Hepatocyte (in vitro differentiated cells): Measurements from ENCODE around the gene THAP9. TPM values are rescaled to one million over a fixed set of nuclear protein-coding genes. Genes with fewer than 3 reads are reported as not detected.
A peak's percentile ranks its signal among the peaks of the same experiment; 100 is the strongest.

Source experiments
- DNase-seq: peaks from one replicate; pipeline ENCODE4 v3.0.0-alpha.2; 2016; ENCODE audit warnings: low spot score
- H2AFZ ChIP-seq: fragments of 200-600 bp; sonication (generic); 2 replicates; pipeline ENCODE4 v1.6.0; 2016; ENCODE audit warnings: antibody characterized with exemption, mild to moderate bottlenecking
- H3K27ac ChIP-seq: fragments of 200-600 bp; sonication (generic); 2 replicates; pipeline ENCODE4 v1.5.1; 2016; ENCODE audit warnings: mild to moderate bottlenecking
- H3K27me3 ChIP-seq: fragments of 200-600 bp; sonication (generic); 2 replicates; pipeline ENCODE4 v1.6.1; 2016
- H3K36me3 ChIP-seq: fragments of 200-600 bp; sonication (generic); replicated peaks from 2 replicates; pipeline ENCODE4 v1.5.1; 2016; ENCODE audit warnings: low read depth; ENCODE audit not compliant: insufficient read depth
- H3K4me1 ChIP-seq: fragments of 200-600 bp; sonication (generic); 2 replicates; pipeline ENCODE4 v1.5.1; 2016; ENCODE audit warnings: mild to moderate bottlenecking, moderate library complexity; ENCODE audit not compliant: insufficient read depth
- H3K4me2 ChIP-seq: fragments of 200-600 bp; sonication (generic); 2 replicates; pipeline ENCODE4 v1.6.0; 2016
- H3K4me3 ChIP-seq: fragments of 200-600 bp; sonication (generic); 2 replicates; pipeline ENCODE4 v1.5.1; 2016; ENCODE audit warnings: mild to moderate bottlenecking
- H3K79me2 ChIP-seq: fragments of 200-600 bp; sonication (generic); 2 replicates; pipeline ENCODE4 v1.6.0; 2017; ENCODE audit warnings: mild to moderate bottlenecking
- H3K9me2 ChIP-seq: fragments of 200-600 bp; sonication (generic); replicated peaks from 2 replicates; pipeline ENCODE4 v1.6.0; 2017; ENCODE audit warnings: mild to moderate bottlenecking; ENCODE audit not compliant: insufficient read depth
- H3K9me3 ChIP-seq: fragments of 200-600 bp; sonication (generic); 2 replicates; pipeline ENCODE4 v1.5.1; 2016; ENCODE audit warnings: low read depth, mild to moderate bottlenecking
- H4K20me1 ChIP-seq: fragments of 200-600 bp; sonication (generic); 2 replicates; pipeline ENCODE4 v1.6.0; 2016; ENCODE audit warnings: mild to moderate bottlenecking; ENCODE audit not compliant: insufficient read depth, poor library complexity, severe bottlenecking
- EZH2 ChIP-seq: fragments of 200-600 bp; sonication (generic); IDR thresholded peaks from 2 replicates; pipeline ENCODE4 v1.6.1; 2016; ENCODE audit warnings: antibody characterized with exemption, mild to moderate bottlenecking, borderline replicate concordance
- EZH2phosphoT487 ChIP-seq: fragments of 200-600 bp; sonication (generic); IDR thresholded peaks from one replicate; pipeline ENCODE4 v1.6.1; 2018; ENCODE audit warnings: antibody characterized with exemption, mild to moderate bottlenecking, low read depth, moderate library complexity; ENCODE audit not compliant: unreplicated experiment, severe bottlenecking
- WGBS: methylation state at CpG from one replicate; pipeline ENCODE4 v1.1.6; 2016; ENCODE audit warnings: low lambda C conversion rate; ENCODE audit errors: missing lambda C conversion rate; 5-methylcytosine and 5-hydroxymethylcytosine counted together
- polyA plus RNA-seq: library from polyadenylated mRNA; unstranded; fragments of >200 nt; fragmentation: Nextera tagmentation; extraction: Ambion mirVana; gene quantifications from 2 replicates; pipeline ENCODE4 v1.2.1, GENCODE V29; 2016
- total RNA-seq: library from RNA; depleted of rRNA; stranded (reverse); fragments of >200 nt; gene quantifications from 2 replicates; pipeline ENCODE4 v1.2.3, GENCODE V29; 2014
- TF ChIP-seq, protein P1 (sequence below): fragments of 200-600 bp; sonication (generic); IDR thresholded peaks from 2 replicates; pipeline ENCODE4 v1.5.1; 2016; ENCODE audit warnings: antibody characterized with exemption, mild to moderate bottlenecking; ENCODE audit not compliant: poor library complexity

Gene THAP9
- total and polyA plus RNA-seq, 2 experiments from 2014 or later = 2.1 to 12.5 TPM

DNA sequence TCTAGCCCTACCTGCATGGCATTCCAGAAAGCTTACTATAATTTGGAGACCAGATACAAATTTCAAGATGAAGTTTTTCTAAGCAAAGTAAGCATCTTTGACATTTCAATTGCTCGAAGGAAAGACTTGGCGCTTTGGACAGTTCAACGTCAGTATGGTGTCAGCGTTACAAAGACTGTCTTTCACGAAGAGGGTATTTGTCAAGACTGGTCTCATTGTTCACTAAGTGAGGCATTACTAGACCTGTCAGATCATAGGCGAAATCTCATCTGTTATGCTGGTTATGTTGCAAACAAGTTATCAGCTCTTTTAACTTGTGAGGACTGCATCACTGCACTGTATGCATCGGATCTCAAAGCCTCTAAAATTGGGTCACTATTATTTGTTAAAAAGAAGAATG lies 17.6 kb downstream of the THAP9 start:
- H4K20me1 ChIP-seq = no peaks in the 10 kb centered on the region
- no peaks in the 10 kb centered on the region for H3K9me3 ChIP-seq
- 92% methylated on average over 7 of the region's 7 CpGs for WGBS
- H3K36me3 ChIP-seq = no peaks in the 10 kb centered on the region
- H2AFZ ChIP-seq = no peak overlapping the region
- no peaks in the 10 kb centered on the region for H3K4me1 ChIP-seq
- DNase-seq = no peak
- no peak overlapping the region for H3K27ac ChIP-seq
- H3K27me3 ChIP-seq = no peaks in the 10 kb centered on the region
- TF ChIP-seq EZH2phosphoT487 = no peak
- TF ChIP-seq, protein P1, sequence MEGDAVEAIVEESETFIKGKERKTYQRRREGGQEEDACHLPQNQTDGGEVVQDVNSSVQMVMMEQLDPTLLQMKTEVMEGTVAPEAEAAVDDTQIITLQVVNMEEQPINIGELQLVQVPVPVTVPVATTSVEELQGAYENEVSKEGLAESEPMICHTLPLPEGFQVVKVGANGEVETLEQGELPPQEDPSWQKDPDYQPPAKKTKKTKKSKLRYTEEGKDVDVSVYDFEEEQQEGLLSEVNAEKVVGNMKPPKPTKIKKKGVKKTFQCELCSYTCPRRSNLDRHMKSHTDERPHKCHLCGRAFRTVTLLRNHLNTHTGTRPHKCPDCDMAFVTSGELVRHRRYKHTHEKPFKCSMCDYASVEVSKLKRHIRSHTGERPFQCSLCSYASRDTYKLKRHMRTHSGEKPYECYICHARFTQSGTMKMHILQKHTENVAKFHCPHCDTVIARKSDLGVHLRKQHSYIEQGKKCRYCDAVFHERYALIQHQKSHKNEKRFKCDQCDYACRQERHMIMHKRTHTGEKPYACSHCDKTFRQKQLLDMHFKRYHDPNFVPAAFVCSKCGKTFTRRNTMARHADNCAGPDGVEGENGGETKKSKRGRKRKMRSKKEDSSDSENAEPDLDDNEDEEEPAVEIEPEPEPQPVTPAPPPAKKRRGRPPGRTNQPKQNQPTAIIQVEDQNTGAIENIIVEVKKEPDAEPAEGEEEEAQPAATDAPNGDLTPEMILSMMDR = no peak
- TF ChIP-seq EZH2 = no peak
- H3K9me2 ChIP-seq = no peaks in the 10 kb centered on the region
- no peak overlapping the region for H3K4me2 ChIP-seq
- no peak overlapping the region for H3K4me3 ChIP-seq
- H3K79me2 ChIP-seq = no peaks in the 10 kb centered on the region

DNA sequence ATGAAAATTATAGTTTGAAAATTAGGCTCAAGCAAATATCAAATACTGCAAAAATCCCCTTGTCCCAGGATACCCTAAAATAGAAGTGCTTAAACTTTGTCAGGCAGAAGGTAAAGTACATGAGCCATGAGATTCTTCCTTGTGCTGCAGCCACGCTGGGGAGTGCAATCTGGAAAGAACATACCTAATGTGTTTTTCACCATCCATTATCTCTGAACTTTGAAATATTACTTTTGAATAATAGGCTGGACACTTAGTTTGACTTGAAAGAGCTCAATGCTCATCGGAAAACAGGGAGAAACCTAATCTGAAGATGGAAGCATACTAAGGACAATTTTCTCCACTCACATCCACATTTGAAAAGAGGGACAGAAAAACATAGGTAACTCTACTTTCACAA lies 18.9 kb downstream of the THAP9 start:
- no peak for TF ChIP-seq EZH2
- no peak for TF ChIP-seq EZH2phosphoT487
- TF ChIP-seq, protein P1 = no peak
- peak; percentile 4 for DNase-seq

DNA sequence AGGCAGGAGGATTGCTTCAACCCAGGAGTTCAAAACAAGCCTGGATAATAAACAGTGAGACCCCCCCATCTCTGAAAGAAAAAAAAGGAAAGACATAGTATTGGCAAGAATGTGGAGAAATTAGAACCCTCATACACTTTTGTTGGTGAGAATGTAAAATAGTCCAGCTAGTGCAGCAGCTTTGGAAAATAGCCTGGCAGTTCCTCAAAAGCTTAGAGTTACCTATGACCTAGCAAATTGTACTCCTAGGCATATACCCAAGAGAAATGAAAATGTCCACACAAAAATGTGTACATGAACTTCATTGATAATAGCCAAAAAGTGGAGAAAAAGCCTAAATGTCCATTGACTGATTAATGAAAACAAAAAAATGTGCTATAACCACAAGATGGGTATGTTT lies 21.3 kb downstream of the THAP9 start:
- Histone ChIP-seq H3K4me3 (no peak overlapping the region), H3K4me1 (no peaks in the 10 kb centered on the region), H3K27me3 (no peaks in the 10 kb centered on the region), H3K79me2 (no peaks in the 10 kb centered on the region), H3K27ac (no peak overlapping the region), H3K4me2 (no peak overlapping the region), H3K9me2 (no peaks in the 10 kb centered on the region), H3K36me3 (no peaks in the 10 kb centered on the region), H3K9me3 (no peaks in the 10 kb centered on the region), H2AFZ (no peak overlapping the region), H4K20me1 (no peaks in the 10 kb centered on the region)
- no peak for DNase-seq
- TF ChIP-seq EZH2phosphoT487 (no peak), EZH2 (no peak)
- TF ChIP-seq, protein P1 = no peak

More for the DNA sequence above, 18.9 kb downstream of the THAP9 start:
- no peaks in the 10 kb centered on the region for H3K27me3 ChIP-seq
- H3K27ac ChIP-seq = no peak overlapping the region
- H3K36me3 ChIP-seq = no peaks in the 10 kb centered on the region
- no peak overlapping the region for H3K4me3 ChIP-seq
- H3K4me2 ChIP-seq = no peak overlapping the region
- 66% methylated on average over 2 of the region's 2 CpGs for WGBS
- no peaks in the 10 kb centered on the region for H3K9me2 ChIP-seq
- H3K4me1 ChIP-seq = no peaks in the 10 kb centered on the region
- no peaks in the 10 kb centered on the region for H3K79me2 ChIP-seq
- no peaks in the 10 kb centered on the region for H4K20me1 ChIP-seq
- no peaks in the 10 kb centered on the region for H3K9me3 ChIP-seq
- H2AFZ ChIP-seq = no peak overlapping the region
